ENCODE data around the gene LRP4. TPM values are rescaled to one million over a fixed set of nuclear protein-coding genes. Genes with fewer than 3 reads are reported as not detected.
A peak's percentile ranks its signal among the peaks of the same experiment; 100 is the strongest.

The LRP4 gene
- total and polyA plus RNA-seq, 12 donors, result 2.9 to 24.5 (median 11.4) TPM

GRCh38 chr11:46834821-46835220 is 83.5 kb downstream of the LRP4 start:
- TF ChIP-seq POLR2A (IDR thresholded peaks at IDR 0.05), result no peak
- 91 to 94% (median 92%) methylated on average over 4 of the region's 4 CpGs for WGBS, 4 donors
- peaks cover 0 to 7% of the 10 kb centered on the region in 2 donors for H3K4me1 ChIP-seq (replicated peaks in 1 of 2)

GRCh38 chr11:46832511-46833214 is 85.7 kb downstream of the LRP4 start:
- TF ChIP-seq CTCF (IDR thresholded peaks at IDR 0.05) (no peak), POLR2A (IDR thresholded peaks at IDR 0.05) (no peak)
- no peak overlapping the region for H3K27ac ChIP-seq
- WGBS, 4 donors, result 80 to 86% (median 83%) methylated on average over 5 of the region's 5 CpGs
- H3K4me3 ChIP-seq, result no peak overlapping the region
- H3K9me3 ChIP-seq (replicated peaks in 1 of 3), result no peaks in the 10 kb centered on the region
- peaks cover 5 to 13% of the 10 kb centered on the region in 2 donors for H3K4me1 ChIP-seq (replicated peaks in 1 of 2)
- no peaks in the 10 kb centered on the region for H3K27me3 ChIP-seq
- intact Hi-C loops (cut with DNase I), result no loop called here
- DNase-seq, result no peak
- H3K36me3 ChIP-seq (replicated peaks in 1 of 2), result no peaks in the 10 kb centered on the region

More at GRCh38 chr11:46834821-46835220, 83.5 kb downstream of the LRP4 start:
- intact Hi-C loops (cut with DNase I), result no loop called here
- no peaks in the 10 kb centered on the region for H3K36me3 ChIP-seq (replicated peaks in 1 of 2)
- H3K27me3 ChIP-seq, result no peaks in the 10 kb centered on the region
- no peak overlapping the region for H3K27ac ChIP-seq
- no peaks in the 10 kb centered on the region for H3K9me3 ChIP-seq (replicated peaks in 1 of 3)
- no peak overlapping the region for H3K4me3 ChIP-seq
- DNase-seq, result no peak

- H3K36me3 ChIP-seq (replicated peaks in 1 of 2), result no peaks in the 10 kb centered on the region
- DNase-seq, result no peak
- H3K4me1 ChIP-seq (replicated peaks in 1 of 2), result peaks cover 34 to 46% of the 10 kb centered on the region in 2 donors
- intact Hi-C loops (cut with DNase I), result no loop called here
- peak overlapping the region in 1 of 5 donors; percentile 4 for H3K27ac ChIP-seq
- TF ChIP-seq CTCF (IDR thresholded peaks at IDR 0.05) (no peak), POLR2A (IDR thresholded peaks at IDR 0.05) (no peak)
- WGBS, 4 donors, result 68 to 80% (median 72%) methylated on average over 1 of the region's 1 CpG
- H3K9me3 ChIP-seq (replicated peaks in 1 of 3), result no peaks in the 10 kb centered on the region
- no peak overlapping the region for H3K4me3 ChIP-seq
- no peaks in the 10 kb centered on the region for H3K27me3 ChIP-seq
Measured at GRCh38 chr11:46827995-46828394, 90.4 kb downstream of the LRP4 start.

- no peaks in the 10 kb centered on the region for H3K36me3 ChIP-seq (replicated peaks in 1 of 2)
- peak overlapping the region; percentile 51 to 90 (median 72) for H3K27ac ChIP-seq
- peak overlapping the region; percentile 31 to 92 (median 68) for H3K4me3 ChIP-seq
- no peaks in the 10 kb centered on the region for H3K27me3 ChIP-seq
- TF ChIP-seq CTCF (IDR thresholded peaks at IDR 0.05) (peak in 4 of 6 experiments; percentile 16 to 36 (median 24)), POLR2A (IDR thresholded peaks at IDR 0.05) (peak; percentile 39 to 77)
- intact Hi-C loops (cut with DNase I), result no loop called here
- WGBS, 4 donors, result 1 to 6% (median 3%) methylated on average over 2 to 32 of the region's 32 CpGs
- peak; percentile 79 to 92 (median 87) for DNase-seq
- H3K4me1 ChIP-seq (replicated peaks in 1 of 2), result peaks cover 34 to 46% of the 10 kb centered on the region in 2 donors
- H3K9me3 ChIP-seq (replicated peaks in 1 of 3), result no peaks in the 10 kb centered on the region
Measured at GRCh38 chr11:46826310-46827044, 91.9 kb downstream of the LRP4 start.

Data from adrenal gland (tissue), 12 donors.